H1 (cell line): ENCODE measurements around the gene TNKS2. TPM values are rescaled to one million over a fixed set of nuclear protein-coding genes. Genes with fewer than 3 reads are reported as not detected.

Experiments
- TCF12 ChIP-seq: IDR thresholded peaks from 2 replicates; pipeline ENCODE4 v1.6.1; 2011; ENCODE audit warnings: low read depth, mild to moderate bottlenecking, low read length
- polyA plus RNA-seq, 7 experiments: library from polyadenylated mRNA; depleted of rRNA in 3 of 7; stranded (reverse) in 5 of 7; unstranded in 2 of 7; fragments of >200 nt in 5 of 7; fragments of 200-250 nt in 2 of 7; gene quantifications; 1 replicate in 5 of 7; 2 replicates in 1 of 7; 4 replicates in 1 of 7; pipeline versions ENCODE4 v1.2.1 to v1.2.3, GENCODE V29; 2011 to 2013; ENCODE audit warnings: missing spikeins in 2 of 7, mixed read lengths in 2 of 7
- total RNA-seq: library from RNA; stranded (reverse); fragmentation: NEBNext Ultra II Directional; extraction: Animal tissue kit (Norgen Biotek cat#: 25700); gene quantifications from 2 replicates; pipeline ENCODE4 v1.2.1, GENCODE V29; 2021

The TNKS2 gene
- total and polyA plus RNA-seq, 2 of the 8 experiments (the other 6 are each of a cell fraction or from before 2014, with no cell fraction given), result 23.3 to 73.6 TPM

- no peak for TF ChIP-seq TCF12
- TF ChIP-seq, all 59 proteins: peak for 0
Measured at GRCh38 chr10:91768123-91768522, 30.1 kb upstream of the TNKS2 start (continued).
